Erythroblast (primary cell): ENCODE data around the gene STX19.

Source experiments
- GATA1 ChIP-seq: IDR thresholded peaks from 2 replicates; pipeline ENCODE4 v1.6.1; 2011; ENCODE audit warnings: low read depth, mild to moderate bottlenecking, control low read depth, low read length, moderate library complexity
- POLR2A ChIP-seq: IDR thresholded peaks from 2 replicates; pipeline ENCODE4 v1.6.1; 2011; ENCODE audit warnings: mild to moderate bottlenecking, low read length

GRCh38 chr3:94061297-94061696, 32.9 kb upstream of the STX19 start:
- TF ChIP-seq POLR2A (no peak), GATA1 (no peak)
